ENCODE results near the gene TSPYL1. TPM values are rescaled to one million over a fixed set of nuclear protein-coding genes. Genes with fewer than 3 reads are reported as not detected.

The TSPYL1 gene
- total and polyA plus RNA-seq, 2 of the 8 experiments (the other 6 are each of a cell fraction or from before 2014, with no cell fraction given): 33.2 to 79.1 TPM

DNA sequence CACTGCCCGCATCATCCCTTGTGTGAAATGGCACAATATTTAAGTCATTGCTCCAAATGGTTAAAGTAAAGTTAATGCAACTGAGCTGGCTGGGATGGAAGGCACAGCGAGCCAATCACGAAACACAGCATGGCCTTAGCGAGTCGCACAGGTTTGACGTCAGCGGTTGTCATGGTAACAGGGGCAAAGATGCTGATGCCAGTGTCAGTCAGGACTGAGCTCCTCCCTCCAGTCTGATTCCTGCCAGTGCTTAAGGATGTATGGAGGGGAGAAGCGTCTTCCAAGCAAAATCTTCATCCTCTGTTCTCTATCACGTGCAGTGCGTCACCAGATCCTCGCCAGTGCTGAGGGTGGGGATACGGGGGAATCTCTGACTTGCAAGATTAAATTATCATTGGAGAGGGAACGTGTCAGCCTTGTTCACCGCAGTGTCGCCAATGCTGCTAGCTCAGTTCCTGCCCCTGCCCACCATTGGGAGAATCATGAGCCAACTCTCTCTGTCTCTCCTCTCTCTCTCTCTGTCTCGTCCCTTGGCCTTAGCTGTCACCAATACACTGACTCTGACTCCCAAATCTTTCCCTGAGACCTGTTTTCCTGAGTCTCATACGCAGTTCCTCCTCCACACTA lies 50.3 kb downstream of the TSPYL1 start (continued):
- TF ChIP-seq FOSL1 (IDR thresholded peaks at IDR 0.05; ENCODE audit: insufficient read depth, low read depth, low read length) (no peak), SAP30 (IDR thresholded peaks at IDR 0.05; ENCODE audit: insufficient read depth, insufficient replicate concordance, low read length) (no peak), BCL11A (IDR thresholded peaks at IDR 0.05; ENCODE audit: low read depth in 2 of 2, low read length in 2 of 2) (no peak), SIX5 (IDR thresholded peaks at IDR 0.05; ENCODE audit: low read depth, low read length) (no peak), USF2 (IDR thresholded peaks at IDR 0.05; ENCODE audit: low read length) (no peak), POU5F1 (IDR thresholded peaks at IDR 0.05; ENCODE audit: low read depth, low read length) (no peak), NANOG (IDR thresholded peaks at IDR 0.05; ENCODE audit: insufficient read depth, low read depth, low read length, poor library complexity, severe bottlenecking) (no peak), NRF1 (IDR thresholded peaks at IDR 0.05; ENCODE audit: low read depth, low read length) (no peak), SRF (IDR thresholded peaks at IDR 0.05; ENCODE audit: low read depth, low read length) (peak; percentile 55), SP2 (IDR thresholded peaks at IDR 0.05; ENCODE audit: low read length) (no peak), TAF1 (IDR thresholded peaks at IDR 0.05; ENCODE audit: low read depth, low read length) (0 out of 2 replicates have a peak, but pooled peaks have one; percentile 34), EP300 (IDR thresholded peaks at IDR 0.05; ENCODE audit: borderline replicate concordance in 1 of 2, low read depth in 2 of 2, low read length in 2 of 2) (no peak), TAF7 (optimal IDR thresholded peaks at IDR 0.05; ENCODE audit: borderline replicate concordance, low read depth, low read length) (no peak), YY1 (IDR thresholded peaks at IDR 0.05; ENCODE audit: low read depth, low read length) (no peak), GTF2F1 (IDR thresholded peaks at IDR 0.05; ENCODE audit: borderline replicate concordance, low read depth, low read length) (no peak), RAD21 (IDR thresholded peaks at IDR 0.05 in 1 of 2, conservative IDR thresholded peaks at IDR 0.05 in 1 of 2; ENCODE audit: low read depth in 2 of 2, low read length in 2 of 2) (no peak), E2F6 (IDR thresholded peaks at IDR 0.05) (no peak), RFX5 (IDR thresholded peaks at IDR 0.05; ENCODE audit: borderline replicate concordance, low read depth, low read length) (peak; percentile 96), KDM1A (IDR thresholded peaks at IDR 0.05; ENCODE audit: borderline replicate concordance, low read length) (no peak), GABPA (IDR thresholded peaks at IDR 0.05; ENCODE audit: borderline replicate concordance, insufficient read depth, low read length) (no peak), CTBP2 (IDR thresholded peaks at IDR 0.05; ENCODE audit: borderline replicate concordance, insufficient read depth, insufficient read length, low read length) (no peak), EGR1 (IDR thresholded peaks at IDR 0.05; ENCODE audit: borderline replicate concordance, low read depth, low read length) (no peak)

All from H1 (cell line).